OCI-LY7 (cell line): ENCODE data around the gene EHBP1.

Experiments used
- EZH2phosphoT487 ChIP-seq: fragments of 200-600 bp; sonication (generic); IDR thresholded peaks from 2 replicates; pipeline ENCODE4 v1.6.1; 2018; ENCODE audit warnings: low read depth, borderline replicate concordance, mild to moderate bottlenecking, mixed run types, antibody characterized with exemption, low read length, moderate library complexity, mixed read lengths
- TF ChIP-seq, protein P1 (sequence below): fragments of 200-600 bp; sonication (generic); conservative IDR thresholded peaks from 2 replicates; pipeline ENCODE4 v1.5.1; 2014; ENCODE audit warnings: mild to moderate bottlenecking, antibody characterized with exemption, low read length, moderate library complexity, mixed read lengths

- TF ChIP-seq, protein P1, sequence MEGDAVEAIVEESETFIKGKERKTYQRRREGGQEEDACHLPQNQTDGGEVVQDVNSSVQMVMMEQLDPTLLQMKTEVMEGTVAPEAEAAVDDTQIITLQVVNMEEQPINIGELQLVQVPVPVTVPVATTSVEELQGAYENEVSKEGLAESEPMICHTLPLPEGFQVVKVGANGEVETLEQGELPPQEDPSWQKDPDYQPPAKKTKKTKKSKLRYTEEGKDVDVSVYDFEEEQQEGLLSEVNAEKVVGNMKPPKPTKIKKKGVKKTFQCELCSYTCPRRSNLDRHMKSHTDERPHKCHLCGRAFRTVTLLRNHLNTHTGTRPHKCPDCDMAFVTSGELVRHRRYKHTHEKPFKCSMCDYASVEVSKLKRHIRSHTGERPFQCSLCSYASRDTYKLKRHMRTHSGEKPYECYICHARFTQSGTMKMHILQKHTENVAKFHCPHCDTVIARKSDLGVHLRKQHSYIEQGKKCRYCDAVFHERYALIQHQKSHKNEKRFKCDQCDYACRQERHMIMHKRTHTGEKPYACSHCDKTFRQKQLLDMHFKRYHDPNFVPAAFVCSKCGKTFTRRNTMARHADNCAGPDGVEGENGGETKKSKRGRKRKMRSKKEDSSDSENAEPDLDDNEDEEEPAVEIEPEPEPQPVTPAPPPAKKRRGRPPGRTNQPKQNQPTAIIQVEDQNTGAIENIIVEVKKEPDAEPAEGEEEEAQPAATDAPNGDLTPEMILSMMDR, result no peak
- no peak for TF ChIP-seq EZH2phosphoT487
Observed at GRCh38 chr2:62826141-62826540, 120.6 kb downstream of the EHBP1 start.
